ENCODE measurements around the gene CCDC121.

DNA sequence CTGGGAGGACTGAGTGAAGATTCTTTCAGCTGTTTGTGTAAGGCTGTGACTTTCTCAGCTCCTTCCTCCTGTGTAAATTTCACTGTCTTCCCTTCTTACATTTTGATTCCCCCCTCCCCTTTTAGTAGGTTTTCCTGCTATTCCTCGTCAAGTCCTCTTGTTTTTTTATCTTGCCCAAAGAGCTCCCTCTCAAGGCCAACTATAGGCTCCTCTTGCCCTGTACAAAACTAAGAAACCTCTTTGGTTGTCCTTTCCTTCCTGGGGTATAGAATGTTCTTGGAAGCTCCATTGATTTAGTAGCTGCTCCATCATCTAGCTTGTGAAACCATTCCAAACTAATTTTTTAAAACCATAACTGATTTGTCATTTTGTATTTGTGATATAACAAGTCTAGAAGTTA is 7.3 kb downstream of the CCDC121 start:
- TF ChIP-seq, protein P1, sequence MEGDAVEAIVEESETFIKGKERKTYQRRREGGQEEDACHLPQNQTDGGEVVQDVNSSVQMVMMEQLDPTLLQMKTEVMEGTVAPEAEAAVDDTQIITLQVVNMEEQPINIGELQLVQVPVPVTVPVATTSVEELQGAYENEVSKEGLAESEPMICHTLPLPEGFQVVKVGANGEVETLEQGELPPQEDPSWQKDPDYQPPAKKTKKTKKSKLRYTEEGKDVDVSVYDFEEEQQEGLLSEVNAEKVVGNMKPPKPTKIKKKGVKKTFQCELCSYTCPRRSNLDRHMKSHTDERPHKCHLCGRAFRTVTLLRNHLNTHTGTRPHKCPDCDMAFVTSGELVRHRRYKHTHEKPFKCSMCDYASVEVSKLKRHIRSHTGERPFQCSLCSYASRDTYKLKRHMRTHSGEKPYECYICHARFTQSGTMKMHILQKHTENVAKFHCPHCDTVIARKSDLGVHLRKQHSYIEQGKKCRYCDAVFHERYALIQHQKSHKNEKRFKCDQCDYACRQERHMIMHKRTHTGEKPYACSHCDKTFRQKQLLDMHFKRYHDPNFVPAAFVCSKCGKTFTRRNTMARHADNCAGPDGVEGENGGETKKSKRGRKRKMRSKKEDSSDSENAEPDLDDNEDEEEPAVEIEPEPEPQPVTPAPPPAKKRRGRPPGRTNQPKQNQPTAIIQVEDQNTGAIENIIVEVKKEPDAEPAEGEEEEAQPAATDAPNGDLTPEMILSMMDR (IDR thresholded peaks at IDR 0.05 in 8 of 11, conservative IDR thresholded peaks at IDR 0.05 in 3 of 11), result no peak
- TF ChIP-seq POLR2A (IDR thresholded peaks at IDR 0.05), result no peak

Measured in spleen (tissue), 7 donors.